ENCODE data around the gene WDR5.

WDR5 gene

GRCh38 chr9:134172198-134173126, 36.6 kb downstream of the WDR5 start:
- in situ Hi-C loops (cut with MboI; ENCODE audit: low sequenced_read_pairs) = loop anchor here (25.0 kb wide), 1 partner anchor 540 kb away; no protein-coding TSS in a partner anchor

- in situ Hi-C loops (cut with MboI; ENCODE audit: low sequenced_read_pairs) = loop anchor here (25.0 kb wide), 1 partner anchor 539 kb away; no protein-coding TSS in a partner anchor
These were observed 37.5 kb downstream of the WDR5 start for GRCh38 chr9:134173127-134174072.

DNA sequence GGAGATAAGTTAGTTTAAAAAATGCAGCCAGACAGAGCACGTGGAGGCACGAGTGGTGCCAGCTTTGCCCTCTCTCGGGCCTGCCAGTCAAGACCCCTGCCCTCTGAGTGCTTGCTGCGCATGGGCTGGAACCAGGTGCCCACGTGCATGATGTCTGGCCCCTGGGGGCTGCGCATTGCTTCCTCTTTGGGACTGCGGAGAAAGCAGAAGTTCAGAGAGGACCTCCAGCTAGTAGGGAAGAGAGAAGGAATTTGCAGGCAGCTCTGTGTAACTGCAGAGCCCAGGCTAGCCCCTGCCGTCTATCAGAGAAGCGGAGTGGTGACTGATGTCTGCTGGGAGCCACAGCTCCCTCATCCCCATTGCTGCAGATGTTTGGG, 38.2 kb downstream of the WDR5 start:
- in situ Hi-C loops (cut with MboI; ENCODE audit: low sequenced_read_pairs) = loop anchor here (25.0 kb wide), 1 partner anchor 538 kb away; no protein-coding TSS in a partner anchor

DNA sequence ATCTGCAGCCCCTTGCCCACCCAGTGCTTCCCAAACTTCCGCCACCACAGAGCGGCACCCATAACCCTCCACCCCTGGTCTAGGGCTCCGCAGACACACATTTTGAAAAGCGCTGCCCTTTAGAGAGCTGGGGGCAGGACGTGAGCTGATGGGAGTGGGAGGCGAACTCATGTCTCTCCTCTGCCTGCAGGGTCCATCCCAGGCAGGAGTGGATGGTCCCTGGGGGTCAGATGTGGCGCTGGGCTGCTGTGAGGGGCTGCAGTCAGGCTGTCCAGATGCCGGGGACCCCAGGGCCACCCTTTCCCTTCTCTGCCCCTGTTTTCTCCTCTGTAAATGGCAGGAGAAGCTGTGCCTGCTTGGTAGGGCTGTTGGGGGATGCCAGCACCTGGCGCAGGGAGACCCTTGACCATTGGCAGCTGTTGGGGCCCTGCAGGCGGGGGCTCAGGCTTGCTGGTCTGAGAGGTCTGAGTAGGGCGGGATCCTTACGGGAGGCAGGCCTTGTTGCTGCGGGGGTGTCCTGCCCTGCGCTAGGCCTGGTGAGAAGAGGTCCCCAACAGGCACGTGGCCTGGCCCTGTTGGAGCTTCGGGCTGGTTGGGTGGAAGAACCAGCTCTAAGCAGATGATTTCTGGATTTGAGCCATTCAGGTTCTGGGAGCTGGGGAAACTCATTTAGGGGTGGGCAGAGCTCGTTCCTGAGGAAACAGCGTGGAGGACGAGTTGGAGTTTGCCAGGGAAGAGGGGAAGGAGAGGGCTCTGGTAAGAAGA, 38.8 kb downstream of the WDR5 start:
- in situ Hi-C loops (cut with MboI; ENCODE audit: low sequenced_read_pairs) = loop anchor here (25.0 kb wide), 1 partner anchor 538 kb away; no protein-coding TSS in a partner anchor

DNA sequence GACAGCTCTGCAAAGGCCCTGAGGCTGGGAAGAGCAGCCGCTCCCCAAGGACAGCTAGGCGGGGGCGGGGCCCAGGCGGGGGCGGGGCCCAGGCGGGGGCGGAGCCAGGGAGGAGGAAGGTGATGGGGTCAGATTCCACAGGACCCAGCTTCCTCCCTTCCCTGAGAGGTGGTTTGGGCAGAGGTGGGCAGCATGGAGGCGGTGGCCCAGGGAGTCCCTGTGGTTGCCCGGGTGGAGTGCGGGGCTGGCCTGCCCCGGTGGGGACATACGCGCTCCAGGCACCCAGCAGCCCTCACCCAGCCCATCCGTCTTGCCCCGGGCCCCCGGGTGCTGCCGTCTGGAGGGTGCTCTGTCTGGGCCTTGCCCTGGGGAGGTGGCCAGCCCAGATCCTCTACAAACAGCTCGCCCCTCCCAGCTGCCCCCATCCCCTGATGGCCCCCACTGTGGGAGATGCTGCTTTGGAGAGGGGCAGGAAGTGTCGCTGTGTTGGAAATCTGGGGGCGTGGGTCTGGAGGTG, 39.5 kb downstream of the WDR5 start:
- in situ Hi-C loops (cut with MboI; ENCODE audit: low sequenced_read_pairs) = no loop called here

DNA sequence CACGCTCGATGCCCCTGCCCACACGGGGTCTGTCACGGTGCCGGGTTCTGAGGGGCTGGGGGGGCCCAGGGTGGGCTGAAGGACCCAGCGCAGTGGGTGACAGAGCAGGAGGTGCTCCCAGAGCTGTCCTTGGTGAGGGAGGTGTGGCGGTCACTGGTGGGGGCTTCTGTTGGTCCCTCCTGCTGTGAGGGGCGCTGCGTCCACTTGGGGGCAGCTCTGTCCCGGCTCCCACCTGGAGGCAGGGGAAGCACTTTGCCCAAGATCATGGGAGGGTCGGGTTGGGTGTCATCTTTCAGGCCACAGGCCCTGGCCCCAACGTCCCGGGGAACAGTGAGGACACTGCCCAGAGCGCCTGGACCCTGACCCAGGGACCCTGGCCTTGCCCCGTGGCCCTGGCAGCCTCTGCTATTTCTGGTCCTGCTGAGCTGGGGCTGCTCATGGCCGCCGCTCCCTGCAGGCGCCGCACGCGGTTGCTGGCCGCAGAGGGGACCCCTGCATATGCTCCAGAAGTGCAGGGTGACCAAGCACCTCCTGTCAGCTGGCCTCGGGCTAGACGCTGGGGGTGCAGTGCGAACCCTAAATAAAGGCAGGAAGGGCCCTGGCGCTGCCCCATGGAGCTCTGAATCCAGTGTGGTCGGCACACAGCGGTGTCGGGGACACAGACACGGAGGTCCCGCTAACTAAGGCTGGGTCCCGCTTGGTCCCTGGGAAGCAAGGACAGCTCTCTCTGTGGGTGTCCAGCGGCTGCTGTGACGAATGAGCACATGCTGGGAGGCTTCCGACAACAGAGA, 40.1 kb downstream of the WDR5 start:
- in situ Hi-C loops (cut with MboI; ENCODE audit: low sequenced_read_pairs) = no loop called here

GRCh38 chr9:134176599-134176968, 40.7 kb downstream of the WDR5 start:
- in situ Hi-C loops (cut with MboI; ENCODE audit: low sequenced_read_pairs) = no loop called here

- in situ Hi-C loops (cut with MboI; ENCODE audit: low sequenced_read_pairs) = no loop called here
These were observed 41.3 kb downstream of the WDR5 start for GRCh38 chr9:134177186-134177585.

GRCh38 chr9:134177624-134178393, 41.9 kb downstream of the WDR5 start:
- in situ Hi-C loops (cut with MboI; ENCODE audit: low sequenced_read_pairs) = no loop called here

DNA sequence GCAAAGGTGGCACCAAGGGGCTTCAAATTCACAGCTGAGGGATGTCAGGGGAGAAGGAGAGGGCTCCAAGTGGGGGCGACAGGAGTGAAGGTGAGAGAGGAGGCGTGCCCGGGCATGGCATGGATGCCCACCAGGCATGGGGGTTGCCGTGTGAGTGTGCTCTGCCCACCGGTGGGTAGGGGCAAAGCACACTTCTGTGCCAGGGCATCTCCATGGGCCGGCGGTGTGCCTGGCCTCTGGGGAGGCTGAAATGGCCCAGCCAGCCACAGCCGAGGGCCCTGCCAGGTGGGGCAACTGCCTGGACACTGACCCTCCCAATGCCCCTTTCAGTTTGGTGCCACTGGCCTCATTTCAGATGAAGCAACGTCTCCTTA, 42.5 kb downstream of the WDR5 start:
- in situ Hi-C loops (cut with MboI; ENCODE audit: low sequenced_read_pairs) = no loop called here

GRCh38 chr9:134178768-134179551, 43.1 kb downstream of the WDR5 start:
- in situ Hi-C loops (cut with MboI; ENCODE audit: low sequenced_read_pairs) = no loop called here

- in situ Hi-C loops (cut with MboI; ENCODE audit: low sequenced_read_pairs) = no loop called here
These were observed 43.7 kb downstream of the WDR5 start for GRCh38 chr9:134179595-134179917.

DNA sequence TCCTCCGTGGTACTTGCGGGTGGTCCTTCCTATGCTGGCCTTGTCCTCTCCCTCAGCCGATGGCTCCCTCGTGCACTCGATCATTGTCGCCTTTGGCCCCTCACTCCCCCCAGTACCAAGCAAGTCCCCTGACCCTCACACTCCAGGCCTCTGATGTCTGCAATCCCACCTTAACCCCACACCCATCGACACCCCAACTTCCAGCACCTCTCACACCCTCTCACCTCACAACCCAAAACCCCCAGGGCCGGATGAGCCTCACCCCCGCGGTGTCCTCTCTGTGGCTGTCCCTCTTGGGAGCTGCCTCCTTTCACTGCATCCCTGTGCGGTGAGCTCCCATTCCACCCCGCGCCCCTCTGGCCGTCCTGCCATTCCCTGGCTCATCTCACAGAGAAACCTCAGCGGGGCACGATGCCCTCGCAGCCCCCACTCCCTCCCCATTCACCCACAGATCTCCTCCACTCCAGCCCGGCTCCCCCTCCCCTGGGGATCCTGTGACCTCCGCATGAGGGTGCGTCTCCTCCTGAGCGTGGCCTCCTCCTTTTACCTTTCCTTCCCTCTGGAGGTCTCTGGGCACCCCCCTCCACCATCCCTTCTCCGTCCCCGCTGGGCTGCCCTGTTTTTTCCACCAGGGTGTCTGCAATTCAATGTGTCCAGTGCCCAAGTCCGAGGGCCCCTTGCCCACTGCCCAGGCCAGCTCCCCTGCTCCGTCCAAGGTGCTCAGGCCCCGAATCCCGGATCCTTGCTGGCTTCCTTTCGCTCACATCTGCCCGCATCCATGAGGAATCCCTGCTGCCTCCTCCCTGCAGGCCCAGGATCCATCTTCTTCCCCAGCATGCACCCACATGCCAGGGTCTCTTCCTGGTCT, 44.3 kb downstream of the WDR5 start:
- in situ Hi-C loops (cut with MboI; ENCODE audit: low sequenced_read_pairs) = no loop called here

GRCh38 chr9:134180786-134181647, 45.1 kb downstream of the WDR5 start:
- in situ Hi-C loops (cut with MboI; ENCODE audit: low sequenced_read_pairs) = no loop called here

GRCh38 chr9:134181648-134182034, 45.8 kb downstream of the WDR5 start:
- in situ Hi-C loops (cut with MboI; ENCODE audit: low sequenced_read_pairs) = no loop called here

DNA sequence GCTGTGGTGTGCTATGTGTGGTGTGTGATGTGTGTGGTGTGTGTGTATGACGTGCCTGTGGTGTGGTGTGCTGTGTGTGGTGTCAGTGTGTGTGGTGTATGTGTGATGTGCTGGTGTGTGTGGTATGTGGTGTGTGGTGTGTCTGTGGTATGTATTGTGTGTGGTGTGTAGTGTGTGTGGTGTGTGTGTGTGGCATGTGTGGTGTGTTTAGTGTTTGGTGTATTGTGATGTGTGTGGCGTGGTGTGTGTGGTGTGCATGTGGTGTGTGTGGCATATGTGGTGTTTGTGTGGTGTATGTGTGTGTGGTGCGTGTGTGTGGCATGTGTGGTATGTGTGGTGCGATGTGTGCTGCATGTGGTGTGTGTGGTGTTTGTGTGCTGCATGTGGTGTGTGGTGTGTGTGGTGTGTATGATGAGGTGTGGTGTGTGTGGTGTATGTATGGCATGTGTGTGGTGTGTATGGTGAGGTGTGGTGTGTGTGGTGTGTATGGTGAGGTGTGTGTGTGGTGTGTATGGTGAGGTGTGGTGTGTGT, 46.7 kb downstream of the WDR5 start:
- in situ Hi-C loops (cut with MboI; ENCODE audit: low sequenced_read_pairs) = no loop called here
